GM23248 (cell line): ENCODE results near the gene WTAP.
"Not testable (repeated sequence)": the region's sequence is repeated elsewhere in the genome, so short reads cannot be mapped to it uniquely, and the experiment has no call there.

Source experiments
- EZH2 ChIP-seq: fragments of 200-600 bp; sonication (generic); IDR thresholded peaks from 2 replicates; pipeline ENCODE4 v1.6.1; 2018; ENCODE audit warnings: antibody characterized with exemption, mild to moderate bottlenecking; ENCODE audit not compliant: insufficient read depth, poor library complexity, severe bottlenecking
- EZH2phosphoT487 ChIP-seq: fragments of 200-600 bp; sonication (generic); IDR thresholded peaks from 2 replicates; pipeline ENCODE4 v1.6.1; 2018; ENCODE audit warnings: antibody characterized with exemption, moderate library complexity, mild to moderate bottlenecking, low read depth; ENCODE audit not compliant: insufficient read depth

GRCh38 chr6:159794976-159795375 lies 67.7 kb downstream of the WTAP start:
- TF ChIP-seq EZH2phosphoT487, EZH2: not testable (repeated sequence)
